Nephron (organoid): Measurements from ENCODE around the gene RP9.

Experiments used
- H3K27ac Mint-ChIP-seq, 3 experiments: 2 replicates each; pipeline ENCODE4 v1.8.0; 2020; ENCODE audit warnings: mixed read lengths in 3 of 3, mild to moderate bottlenecking in 2 of 3, moderate library complexity in 1 of 3
- H3K27me3 Mint-ChIP-seq: 2 replicates; pipeline ENCODE4 v1.8.0; 2021; ENCODE audit warnings: low read depth, mild to moderate bottlenecking, moderate library complexity, mixed read lengths
- H3K36me3 Mint-ChIP-seq: 2 replicates; pipeline ENCODE4 v1.8.0; 2020; ENCODE audit warnings: low read depth, mixed read lengths
- H3K4me1 Mint-ChIP-seq: 2 replicates; pipeline ENCODE4 v1.8.0; 2020; ENCODE audit warnings: mixed read lengths
- H3K4me3 Mint-ChIP-seq, 3 experiments: 2 replicates each; pipeline ENCODE4 v1.8.0; 2020; ENCODE audit warnings: mild to moderate bottlenecking in 3 of 3, mixed read lengths in 3 of 3, moderate library complexity in 2 of 3
- H3K9me3 Mint-ChIP-seq: 2 replicates; pipeline ENCODE4 v1.8.0; 2020; ENCODE audit warnings: mixed read lengths
- TF ChIP-seq, protein P1 (sequence below), 3 experiments: fragments of 200-600 bp; sonication (generic); IDR thresholded peaks; one replicate each; pipeline ENCODE4 v1.5.0; 2021; ENCODE audit warnings: antibody characterized with exemption in 3 of 3; ENCODE audit not compliant: unreplicated experiment in 3 of 3

RP9 gene

DNA sequence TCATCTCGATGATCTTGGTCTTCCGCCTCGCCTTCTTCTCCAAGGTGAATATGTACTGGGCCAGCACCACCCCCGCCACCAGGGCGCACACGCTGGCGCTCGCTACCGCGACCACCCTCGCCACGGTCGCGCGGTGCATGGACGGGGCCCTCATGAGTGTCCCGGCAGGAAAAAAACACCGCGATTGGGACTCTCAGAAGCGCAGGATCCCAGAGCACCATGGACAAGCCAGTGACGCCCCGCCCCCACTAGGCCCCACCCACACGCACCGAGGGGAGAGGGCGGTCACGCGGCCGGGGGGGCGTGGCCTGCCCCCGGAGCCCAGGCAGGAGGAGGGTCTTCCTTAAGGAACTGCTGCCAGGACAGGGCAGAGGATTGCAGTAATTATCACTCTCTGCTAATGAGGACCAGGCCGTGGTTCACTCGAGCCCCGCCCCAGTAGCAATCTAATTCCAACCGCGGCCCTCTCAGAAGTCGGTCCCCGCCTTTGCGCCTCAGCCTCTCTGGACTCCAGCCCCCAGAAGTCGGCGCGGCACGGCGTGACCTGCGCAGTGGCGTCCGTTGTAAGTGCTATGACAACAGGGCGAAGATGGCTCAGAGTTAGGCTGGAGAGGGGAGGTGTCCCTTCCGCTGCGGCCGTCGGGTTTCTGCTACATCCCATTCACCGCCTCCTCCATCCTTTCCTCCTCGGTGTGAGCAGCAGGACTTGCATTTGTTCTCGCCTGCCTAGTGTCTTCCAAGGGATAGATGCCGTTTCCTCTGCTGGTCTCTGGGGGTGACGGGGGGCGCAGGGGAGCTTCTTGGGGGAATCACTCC lies 20.0 kb upstream of the RP9 start, which contains the start of gene BBS9:
Gene BBS9, plus strand, starts transcription at position 575 of the 816 bp plus-strand sequence. CDS start 16,689 bp downstream, outside the sequence.
- no peaks in the 10 kb centered on the region for H3K9me3 Mint-ChIP-seq
- TF ChIP-seq, protein P1, sequence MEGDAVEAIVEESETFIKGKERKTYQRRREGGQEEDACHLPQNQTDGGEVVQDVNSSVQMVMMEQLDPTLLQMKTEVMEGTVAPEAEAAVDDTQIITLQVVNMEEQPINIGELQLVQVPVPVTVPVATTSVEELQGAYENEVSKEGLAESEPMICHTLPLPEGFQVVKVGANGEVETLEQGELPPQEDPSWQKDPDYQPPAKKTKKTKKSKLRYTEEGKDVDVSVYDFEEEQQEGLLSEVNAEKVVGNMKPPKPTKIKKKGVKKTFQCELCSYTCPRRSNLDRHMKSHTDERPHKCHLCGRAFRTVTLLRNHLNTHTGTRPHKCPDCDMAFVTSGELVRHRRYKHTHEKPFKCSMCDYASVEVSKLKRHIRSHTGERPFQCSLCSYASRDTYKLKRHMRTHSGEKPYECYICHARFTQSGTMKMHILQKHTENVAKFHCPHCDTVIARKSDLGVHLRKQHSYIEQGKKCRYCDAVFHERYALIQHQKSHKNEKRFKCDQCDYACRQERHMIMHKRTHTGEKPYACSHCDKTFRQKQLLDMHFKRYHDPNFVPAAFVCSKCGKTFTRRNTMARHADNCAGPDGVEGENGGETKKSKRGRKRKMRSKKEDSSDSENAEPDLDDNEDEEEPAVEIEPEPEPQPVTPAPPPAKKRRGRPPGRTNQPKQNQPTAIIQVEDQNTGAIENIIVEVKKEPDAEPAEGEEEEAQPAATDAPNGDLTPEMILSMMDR (IDR thresholded peaks at IDR 0.05; ENCODE audit: unreplicated experiment in 3 of 3), result no peak
- peak within 1 kb of the TSS; percentile 95 to 99 (median 95) for H3K4me3 Mint-ChIP-seq
- H3K36me3 Mint-ChIP-seq, result no peaks in the 10 kb centered on the region
- peak within 1 kb of the TSS; percentile 86 to 97 (median 95) for H3K27ac Mint-ChIP-seq
- peaks cover 25% of the 10 kb centered on the region for H3K4me1 Mint-ChIP-seq
- no peaks in the 10 kb centered on the region for H3K27me3 Mint-ChIP-seq

DNA sequence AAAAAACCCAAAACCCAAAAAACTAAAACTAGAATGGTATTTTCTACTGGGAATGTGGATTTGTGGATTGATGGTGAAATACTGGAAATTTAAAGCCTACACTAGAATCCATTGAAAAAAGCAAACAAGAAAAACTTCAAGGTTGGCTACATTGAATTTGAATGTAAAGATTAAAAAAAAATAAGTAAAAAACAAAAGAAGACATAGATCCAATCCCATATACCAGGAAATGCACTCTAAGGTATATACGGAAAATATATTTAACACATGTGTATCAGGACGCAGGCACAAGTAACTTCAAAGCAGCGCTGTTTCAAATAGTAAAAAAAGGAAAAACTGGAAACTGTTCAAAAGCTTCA lies 19.4 kb upstream of the RP9 start:
- H3K9me3 Mint-ChIP-seq, result no peaks in the 10 kb centered on the region
- TF ChIP-seq, protein P1 (IDR thresholded peaks at IDR 0.05; ENCODE audit: unreplicated experiment in 3 of 3), result no peak
- peak overlapping the region; percentile 86 to 97 (median 95) for H3K27ac Mint-ChIP-seq
- no peaks in the 10 kb centered on the region for H3K27me3 Mint-ChIP-seq
- H3K4me3 Mint-ChIP-seq, result peak overlapping the region; percentile 95 to 99 (median 95)
- H3K4me1 Mint-ChIP-seq, result peaks cover 25% of the 10 kb centered on the region
- no peaks in the 10 kb centered on the region for H3K36me3 Mint-ChIP-seq

DNA sequence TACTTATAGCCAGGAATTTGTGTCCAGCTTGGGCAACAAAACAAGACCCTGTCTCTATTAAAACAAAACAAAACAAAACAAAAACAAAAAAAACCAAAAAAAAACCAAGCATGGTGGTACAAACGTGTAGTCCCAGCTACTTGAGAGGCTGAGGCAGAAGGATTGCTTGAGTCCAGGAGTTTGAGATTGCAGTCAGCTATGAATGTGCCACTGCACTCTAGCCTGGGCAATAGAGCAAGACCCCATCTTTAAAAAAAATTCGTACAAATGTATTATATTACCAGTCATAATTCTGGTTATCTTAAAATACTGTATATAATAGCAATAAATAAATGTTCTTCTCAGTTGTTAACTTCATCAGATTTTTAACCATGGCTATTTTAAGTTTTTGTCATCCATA lies 17.9 kb upstream of the RP9 start:
- TF ChIP-seq, protein P1 (IDR thresholded peaks at IDR 0.05; ENCODE audit: unreplicated experiment in 3 of 3), result no peak
- Mint-ChIP-seq H3K9me3 (no peaks in the 10 kb centered on the region), H3K36me3 (no peaks in the 10 kb centered on the region), H3K27me3 (no peaks in the 10 kb centered on the region), H3K4me1 (peaks cover 23% of the 10 kb centered on the region), H3K4me3 (peak overlapping the region in 1 of 3 experiments; percentile 38), H3K27ac (no peak overlapping the region)

DNA sequence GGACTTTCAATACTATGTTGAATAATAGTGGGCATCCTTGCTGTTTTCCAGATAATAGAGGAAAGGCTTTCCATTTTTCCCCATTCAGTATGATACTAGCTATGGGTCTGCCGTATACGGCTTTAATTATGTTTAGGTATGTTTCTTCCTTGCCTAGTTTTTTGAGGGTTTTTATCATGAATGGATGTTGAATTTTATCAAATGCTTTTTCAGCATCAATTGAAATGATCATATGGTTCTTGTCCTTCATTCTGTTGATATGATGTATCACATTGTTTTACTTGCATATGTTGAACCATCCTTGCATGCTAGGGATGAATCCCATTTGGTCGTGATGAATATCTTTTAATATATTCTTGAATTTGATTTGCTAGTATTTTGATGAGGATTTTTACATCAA lies 9.2 kb upstream of the RP9 start:
- H3K36me3 Mint-ChIP-seq, result no peaks in the 10 kb centered on the region
- H3K4me1 Mint-ChIP-seq, result no peaks in the 10 kb centered on the region
- peaks cover 9% of the 10 kb centered on the region for H3K27me3 Mint-ChIP-seq

DNA sequence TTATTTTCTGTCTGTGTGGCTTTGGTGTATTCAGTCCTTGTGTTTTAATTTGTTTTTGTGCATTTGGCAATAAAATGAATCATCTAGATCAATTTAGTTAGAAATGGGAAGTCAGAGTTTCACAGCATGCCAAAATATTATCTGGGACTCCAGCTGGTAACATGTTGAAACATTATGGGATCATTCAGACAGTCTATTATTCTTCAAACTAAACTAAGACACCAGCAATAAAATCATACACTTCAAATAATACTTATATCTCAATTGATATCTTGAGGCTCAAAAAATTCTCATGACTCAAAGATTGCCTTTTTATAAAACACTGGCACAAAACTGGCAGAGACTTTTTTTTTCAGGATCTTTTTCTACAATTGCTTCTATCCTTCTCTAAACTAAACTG lies 5.8 kb upstream of the RP9 start:
- H3K27me3 Mint-ChIP-seq, result peaks cover 14% of the 10 kb centered on the region
- TF ChIP-seq, protein P1 (IDR thresholded peaks at IDR 0.05; ENCODE audit: unreplicated experiment in 3 of 3), result no peak
- no peak overlapping the region for H3K27ac Mint-ChIP-seq
- H3K4me1 Mint-ChIP-seq, result no peaks in the 10 kb centered on the region
- H3K36me3 Mint-ChIP-seq, result no peaks in the 10 kb centered on the region
- no peak overlapping the region for H3K4me3 Mint-ChIP-seq
- peaks cover 14% of the 10 kb centered on the region for H3K9me3 Mint-ChIP-seq

More for the DNA sequence above, 9.2 kb upstream of the RP9 start:
- Mint-ChIP-seq H3K27ac (no peak overlapping the region), H3K4me3 (no peak overlapping the region), H3K9me3 (peaks cover 20% of the 10 kb centered on the region)
- TF ChIP-seq, protein P1 (IDR thresholded peaks at IDR 0.05; ENCODE audit: unreplicated experiment in 3 of 3), result no peak

DNA sequence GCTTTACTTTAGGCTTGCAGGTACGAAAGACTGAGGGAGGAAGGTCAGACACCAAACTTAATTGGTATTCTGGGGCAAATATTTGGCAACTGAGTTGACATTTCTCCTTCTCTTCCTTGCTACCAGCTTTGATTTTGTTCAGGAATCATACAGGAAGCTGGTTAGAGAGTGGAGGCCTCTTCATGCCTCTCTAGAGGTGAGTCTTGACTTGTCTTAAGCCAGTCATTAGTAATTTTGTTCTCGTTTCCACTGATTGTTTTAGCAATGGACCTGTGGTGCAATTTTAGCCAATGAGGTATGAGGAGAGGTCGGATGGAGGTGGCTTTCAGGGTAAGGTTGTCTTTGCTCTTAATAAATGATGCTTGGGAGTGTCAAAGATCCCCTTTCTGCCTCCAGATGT lies 2.4 kb upstream of the RP9 start:
- H3K4me1 Mint-ChIP-seq, result peaks cover 18% of the 10 kb centered on the region
- TF ChIP-seq, protein P1 (IDR thresholded peaks at IDR 0.05; ENCODE audit: unreplicated experiment in 3 of 3), result no peak
- no peaks in the 10 kb centered on the region for H3K36me3 Mint-ChIP-seq
- no peak overlapping the region for H3K27ac Mint-ChIP-seq
- peaks cover 14% of the 10 kb centered on the region for H3K27me3 Mint-ChIP-seq
- no peak overlapping the region for H3K4me3 Mint-ChIP-seq
- no peaks in the 10 kb centered on the region for H3K9me3 Mint-ChIP-seq
